GM12801 (cell line): ENCODE results near the gene ZIC1.

Experiments used
- TF ChIP-seq, protein P1 (sequence below): IDR thresholded peaks from one replicate; pipeline ENCODE4 v1.5.1; 2011; ENCODE audit warnings: control low read depth; ENCODE audit not compliant: insufficient read length; ENCODE audit errors: extremely low read depth

ZIC1 gene

DNA sequence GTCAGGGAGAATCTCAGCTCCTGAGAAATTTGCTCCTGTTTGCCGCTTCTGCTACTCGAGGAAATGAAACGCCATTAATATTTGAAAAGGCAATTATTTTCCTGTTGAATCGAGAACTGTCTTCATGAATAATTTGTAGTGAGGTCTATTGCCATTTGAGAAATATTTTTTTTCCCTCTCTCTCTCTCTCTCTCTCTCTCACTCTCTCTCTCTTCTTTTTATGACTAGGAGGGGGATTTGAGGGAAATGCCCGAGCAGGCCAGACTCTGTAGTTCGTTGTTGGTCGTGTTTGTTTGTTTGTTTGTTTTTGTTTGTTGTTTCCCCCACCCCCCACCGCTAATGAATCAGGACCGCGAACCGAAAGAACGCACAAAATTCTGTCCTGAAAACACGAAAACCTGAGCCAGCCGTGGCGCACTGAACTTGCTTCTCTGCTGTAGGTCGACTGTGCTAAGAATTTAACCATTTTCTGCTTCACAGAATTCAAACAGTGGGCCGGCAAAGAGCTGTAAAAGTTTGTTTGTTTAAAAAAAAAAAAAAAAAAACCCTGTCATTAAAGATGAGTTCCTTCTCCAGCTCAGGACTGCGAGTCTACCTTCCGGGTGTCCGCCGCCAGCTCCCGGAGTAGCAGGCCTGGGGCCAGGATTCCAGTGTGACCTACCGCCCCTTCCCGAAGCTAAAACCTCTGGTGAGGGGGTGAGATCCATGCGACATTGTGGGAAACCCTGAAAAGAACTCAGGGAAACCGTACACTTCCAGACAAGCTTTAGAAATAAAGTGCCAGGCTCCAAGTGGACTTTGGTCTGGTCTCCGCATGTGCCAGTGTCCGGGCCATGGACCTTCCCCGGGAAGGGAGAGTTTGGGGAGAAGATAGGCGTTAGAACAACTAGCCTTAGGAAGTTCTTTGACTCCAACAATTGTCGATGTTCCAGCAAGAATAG is 15.0 kb upstream of the ZIC1 start:
- TF ChIP-seq, protein P1, sequence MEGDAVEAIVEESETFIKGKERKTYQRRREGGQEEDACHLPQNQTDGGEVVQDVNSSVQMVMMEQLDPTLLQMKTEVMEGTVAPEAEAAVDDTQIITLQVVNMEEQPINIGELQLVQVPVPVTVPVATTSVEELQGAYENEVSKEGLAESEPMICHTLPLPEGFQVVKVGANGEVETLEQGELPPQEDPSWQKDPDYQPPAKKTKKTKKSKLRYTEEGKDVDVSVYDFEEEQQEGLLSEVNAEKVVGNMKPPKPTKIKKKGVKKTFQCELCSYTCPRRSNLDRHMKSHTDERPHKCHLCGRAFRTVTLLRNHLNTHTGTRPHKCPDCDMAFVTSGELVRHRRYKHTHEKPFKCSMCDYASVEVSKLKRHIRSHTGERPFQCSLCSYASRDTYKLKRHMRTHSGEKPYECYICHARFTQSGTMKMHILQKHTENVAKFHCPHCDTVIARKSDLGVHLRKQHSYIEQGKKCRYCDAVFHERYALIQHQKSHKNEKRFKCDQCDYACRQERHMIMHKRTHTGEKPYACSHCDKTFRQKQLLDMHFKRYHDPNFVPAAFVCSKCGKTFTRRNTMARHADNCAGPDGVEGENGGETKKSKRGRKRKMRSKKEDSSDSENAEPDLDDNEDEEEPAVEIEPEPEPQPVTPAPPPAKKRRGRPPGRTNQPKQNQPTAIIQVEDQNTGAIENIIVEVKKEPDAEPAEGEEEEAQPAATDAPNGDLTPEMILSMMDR = no peak

DNA sequence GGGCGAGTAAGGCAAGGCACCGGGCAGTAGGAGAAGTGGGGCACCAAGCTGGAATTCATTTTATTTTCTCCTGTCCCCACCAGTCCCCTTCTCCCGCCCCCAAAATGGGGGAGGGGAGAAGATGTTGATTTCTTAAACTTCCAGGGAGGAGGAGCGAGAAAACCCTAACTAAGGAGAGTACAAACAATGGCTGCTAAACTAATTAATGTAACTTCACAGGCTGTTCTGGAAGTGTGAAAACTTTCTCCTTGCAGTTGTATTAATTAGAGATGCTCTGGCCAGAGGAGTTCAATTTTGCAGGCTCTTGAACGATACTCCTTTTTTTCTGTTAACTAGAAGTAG is 14.3 kb upstream of the ZIC1 start:
- TF ChIP-seq, protein P1 = no peak

DNA sequence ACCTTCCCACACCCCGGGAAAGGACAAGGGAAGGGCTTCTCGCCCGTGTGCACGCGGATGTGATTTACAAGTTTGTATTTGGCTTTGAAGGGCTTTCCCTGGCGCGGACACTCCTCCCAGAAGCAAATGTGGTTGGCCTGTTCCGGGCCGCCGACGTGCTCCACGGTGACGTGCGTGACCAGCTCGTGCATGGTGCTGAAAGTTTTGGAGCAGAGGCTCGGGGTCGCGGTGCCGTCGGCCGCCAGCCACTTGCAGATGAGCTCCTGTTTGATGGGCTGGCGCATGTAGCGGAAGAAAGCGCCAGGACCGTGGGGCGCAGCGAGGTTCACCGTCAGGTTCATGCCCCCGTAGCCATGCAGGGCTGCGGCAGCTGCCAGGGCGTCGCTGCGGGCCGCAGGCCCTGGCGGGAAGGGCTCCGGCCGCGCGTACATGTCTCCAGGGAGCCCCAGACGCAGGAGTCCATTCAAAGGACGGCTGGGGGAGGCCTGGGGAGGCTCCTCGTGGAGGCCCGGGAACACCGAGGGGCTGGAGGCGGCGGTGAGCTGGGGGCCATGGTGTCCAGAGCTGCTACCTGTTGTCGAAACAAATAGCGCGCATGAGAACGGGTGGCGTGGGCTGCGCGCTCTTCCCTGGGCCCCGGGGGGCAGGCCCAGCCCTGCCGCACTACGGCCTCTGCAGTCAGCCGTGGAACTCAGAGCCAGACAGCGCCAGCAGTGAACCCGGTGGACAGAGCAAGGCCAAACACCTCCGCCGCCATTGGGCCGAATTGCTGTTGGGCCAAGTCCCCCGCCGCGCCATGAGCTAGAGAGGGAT is 13.1 kb upstream of the ZIC1 start:
- TF ChIP-seq, protein P1 = no peak

DNA sequence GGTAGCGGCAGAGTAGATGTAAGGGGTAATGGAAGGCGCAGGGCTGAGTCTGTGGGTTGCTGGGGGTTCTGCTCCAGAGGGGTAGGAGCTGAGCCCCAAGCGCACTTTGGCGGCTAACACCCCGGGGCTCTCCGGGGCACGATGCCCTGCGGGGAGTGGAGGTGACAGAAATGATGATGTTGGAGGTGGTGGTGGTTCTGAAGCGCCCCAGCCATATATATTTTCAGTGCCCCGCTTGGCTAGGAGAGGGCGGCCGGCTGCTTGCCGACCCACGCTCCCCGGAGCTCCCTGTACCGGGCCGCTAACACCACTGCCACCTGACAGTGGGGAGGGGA is 12.5 kb upstream of the ZIC1 start:
- TF ChIP-seq, protein P1 = no peak

DNA sequence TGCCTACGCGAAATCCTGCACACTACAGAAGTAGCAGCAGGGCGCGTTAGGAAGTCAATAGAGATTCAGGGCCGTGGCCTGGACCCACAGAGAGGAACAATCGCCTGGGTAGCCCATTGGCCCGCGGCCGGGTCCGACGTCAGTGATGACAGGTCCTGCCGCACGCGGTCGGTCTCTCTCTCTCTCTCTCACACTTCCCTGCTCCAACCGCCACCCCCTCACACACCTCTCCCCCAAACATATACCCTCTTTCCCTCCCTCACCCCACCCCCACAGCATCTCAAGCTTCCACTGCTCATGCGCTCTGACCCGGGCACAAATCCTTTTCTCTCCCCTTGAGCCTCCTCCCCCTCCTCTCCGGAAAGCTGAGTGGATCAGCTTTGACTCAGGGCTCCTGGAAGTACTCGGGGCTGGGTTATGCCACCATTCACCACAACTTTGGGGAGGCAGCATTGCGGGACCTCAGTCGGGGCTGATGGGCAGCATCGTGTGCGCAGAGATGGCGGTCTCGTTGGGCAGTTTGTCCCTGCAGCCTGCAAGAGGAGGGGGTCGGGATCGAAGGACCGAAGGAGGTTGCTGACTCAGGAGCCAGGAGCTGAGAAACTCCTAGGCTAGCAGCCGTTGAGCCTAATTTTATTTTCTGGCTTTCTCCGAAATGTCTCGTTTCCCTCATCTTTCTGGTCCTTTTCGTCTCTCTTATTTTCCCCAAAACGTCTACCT is 11.8 kb upstream of the ZIC1 start:
- TF ChIP-seq, protein P1 = no peak

DNA sequence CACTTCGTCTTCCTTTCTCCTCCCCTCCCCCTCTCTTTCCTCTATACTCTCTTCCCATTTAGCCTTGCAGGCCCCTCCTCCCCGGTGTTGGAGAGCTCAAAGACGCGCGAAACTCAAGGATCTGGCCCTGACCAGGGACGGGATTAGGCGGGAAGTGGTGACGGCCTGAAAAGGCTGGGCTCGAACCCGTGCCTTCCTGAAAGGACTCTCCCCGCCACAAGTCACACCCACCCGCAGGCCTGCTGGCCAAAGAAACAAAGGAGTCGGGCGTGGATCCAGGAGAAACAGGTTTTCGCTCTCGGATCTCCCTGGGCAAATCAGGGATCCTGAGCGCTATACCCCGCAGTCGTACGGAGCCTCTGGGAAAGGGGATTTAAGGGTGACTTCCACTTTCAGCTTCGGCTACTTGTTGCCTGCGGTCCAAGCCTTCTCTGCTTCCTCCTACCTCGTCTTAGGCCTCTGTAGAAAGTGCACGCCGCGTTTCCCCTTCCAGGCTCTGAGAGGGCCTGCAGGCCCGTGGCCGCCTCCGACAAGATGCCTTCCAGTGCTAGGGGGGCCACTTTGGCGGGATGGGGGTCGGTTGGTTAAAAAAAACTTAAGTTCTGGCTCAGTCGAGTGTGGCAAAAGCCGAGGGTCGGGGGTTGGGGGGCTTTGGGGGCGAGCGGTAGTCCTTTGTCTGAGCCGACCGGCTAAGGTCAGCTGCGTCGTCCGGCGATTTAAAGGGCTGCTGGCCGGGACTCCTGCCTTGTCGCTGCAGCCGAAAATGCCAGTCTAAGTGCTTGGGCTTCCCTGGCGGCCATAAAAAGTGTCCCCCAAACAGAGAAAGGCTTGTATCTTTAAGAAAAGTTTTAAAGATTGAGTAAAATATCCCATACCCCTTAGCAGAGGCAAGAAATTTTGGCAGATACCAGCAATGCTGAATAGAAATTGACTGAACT is 11.0 kb upstream of the ZIC1 start:
- TF ChIP-seq, protein P1 = no peak
